SK-N-MC (cell line): ENCODE measurements around the gene SLC6A9.

Source experiments
- EZH2 ChIP-seq: fragments of 200-600 bp; sonication (generic); IDR thresholded peaks from one replicate; pipeline ENCODE4 v1.6.1; 2017; ENCODE audit warnings: antibody characterized with exemption
- POLR2AphosphoS5 ChIP-seq: IDR thresholded peaks from 2 replicates; pipeline ENCODE4 v1.6.1; 2012; ENCODE audit warnings: mild to moderate bottlenecking, low read depth, low read length, borderline replicate concordance

- TF ChIP-seq POLR2AphosphoS5, result no peak
- no peak for TF ChIP-seq EZH2
Observed at GRCh38 chr1:44062656-44063179, 31.5 kb upstream of the SLC6A9 start.
